Progenitor cell of endocrine pancreas (in vitro differentiated cells): ENCODE data around the gene SPATS2. TPM values are rescaled to one million over a fixed set of nuclear protein-coding genes. Genes with fewer than 3 reads are reported as not detected.

ENCODE experiments used
- DNase-seq: peaks from one replicate; pipeline ENCODE4 v3.0.0; 2021; ENCODE audit warnings: low spot score; ENCODE audit not compliant: unreplicated experiment
- H3K27ac Mint-ChIP-seq: 2 replicates; pipeline ENCODE4 v1.8.0; 2021; ENCODE audit warnings: mild to moderate bottlenecking, moderate library complexity, mixed read lengths
- H3K27me3 Mint-ChIP-seq: 2 replicates; pipeline ENCODE4 v1.8.0; 2021; ENCODE audit warnings: mixed read lengths
- H3K36me3 Mint-ChIP-seq: 2 replicates; pipeline ENCODE4 v1.8.0; 2022; ENCODE audit warnings: mixed read lengths; ENCODE audit not compliant: insufficient read depth
- H3K4me1 Mint-ChIP-seq: 2 replicates; pipeline ENCODE4 v1.8.0; 2021; ENCODE audit warnings: low read depth, mixed read lengths
- H3K4me3 Mint-ChIP-seq: 2 replicates; pipeline ENCODE4 v1.8.0; 2021; ENCODE audit warnings: low read depth, mild to moderate bottlenecking, moderate library complexity, mixed read lengths
- H3K9me3 Mint-ChIP-seq: 2 replicates; pipeline ENCODE4 v1.8.0; 2021; ENCODE audit warnings: low read depth, mixed read lengths
- CTCF ChIP-seq: fragments of 200-600 bp; sonication (generic); IDR thresholded peaks from one replicate; pipeline ENCODE4 v1.5.0; 2021; ENCODE audit warnings: antibody characterized with exemption, mild to moderate bottlenecking; ENCODE audit not compliant: unreplicated experiment
- total RNA-seq: library from RNA; stranded (reverse); gene quantifications from 2 replicates; pipeline ENCODE4 v1.2.1, GENCODE V29; 2021

The SPATS2 gene
- total RNA-seq, 1 donor from 2014 or later, result 84.4 TPM

- Mint-ChIP-seq H3K9me3 (no peaks in the 10 kb centered on the region), H3K4me3 (no peak overlapping the region), H3K27me3 (peaks cover 48% of the 10 kb centered on the region), H3K27ac (no peak overlapping the region), H3K36me3 (peaks cover 3% of the 10 kb centered on the region), H3K4me1 (peaks cover 10% of the 10 kb centered on the region)
- TF ChIP-seq CTCF, result no peak
- DNase-seq, result no peak
These were observed 33.0 kb upstream of the SPATS2 start for GRCh38 chr12:49334226-49334625.

DNA sequence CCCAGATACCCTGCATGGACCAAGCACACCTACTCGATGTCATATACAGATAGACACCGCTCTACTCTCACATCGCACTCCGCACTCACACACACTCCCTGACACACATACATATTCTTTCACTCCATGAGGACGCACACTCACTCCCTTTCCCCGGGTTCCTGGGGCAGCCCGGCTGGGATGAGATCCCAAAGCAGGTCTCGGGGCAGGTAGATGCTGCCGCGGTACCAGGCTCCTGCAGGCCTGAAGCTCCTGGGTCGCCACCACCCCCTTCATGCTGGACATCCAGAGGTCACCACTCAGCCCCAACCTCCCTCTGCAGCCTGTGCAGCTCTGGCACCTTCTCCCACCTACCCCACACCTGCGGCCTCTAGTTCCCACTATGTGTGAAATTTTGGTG is 32.6 kb upstream of the SPATS2 start:
- Mint-ChIP-seq H3K9me3 (no peaks in the 10 kb centered on the region), H3K4me3 (no peak overlapping the region), H3K4me1 (peaks cover 10% of the 10 kb centered on the region), H3K27me3 (peaks cover 52% of the 10 kb centered on the region), H3K27ac (no peak overlapping the region), H3K36me3 (peaks cover 3% of the 10 kb centered on the region)
- no peak for TF ChIP-seq CTCF
- no peak for DNase-seq

DNA sequence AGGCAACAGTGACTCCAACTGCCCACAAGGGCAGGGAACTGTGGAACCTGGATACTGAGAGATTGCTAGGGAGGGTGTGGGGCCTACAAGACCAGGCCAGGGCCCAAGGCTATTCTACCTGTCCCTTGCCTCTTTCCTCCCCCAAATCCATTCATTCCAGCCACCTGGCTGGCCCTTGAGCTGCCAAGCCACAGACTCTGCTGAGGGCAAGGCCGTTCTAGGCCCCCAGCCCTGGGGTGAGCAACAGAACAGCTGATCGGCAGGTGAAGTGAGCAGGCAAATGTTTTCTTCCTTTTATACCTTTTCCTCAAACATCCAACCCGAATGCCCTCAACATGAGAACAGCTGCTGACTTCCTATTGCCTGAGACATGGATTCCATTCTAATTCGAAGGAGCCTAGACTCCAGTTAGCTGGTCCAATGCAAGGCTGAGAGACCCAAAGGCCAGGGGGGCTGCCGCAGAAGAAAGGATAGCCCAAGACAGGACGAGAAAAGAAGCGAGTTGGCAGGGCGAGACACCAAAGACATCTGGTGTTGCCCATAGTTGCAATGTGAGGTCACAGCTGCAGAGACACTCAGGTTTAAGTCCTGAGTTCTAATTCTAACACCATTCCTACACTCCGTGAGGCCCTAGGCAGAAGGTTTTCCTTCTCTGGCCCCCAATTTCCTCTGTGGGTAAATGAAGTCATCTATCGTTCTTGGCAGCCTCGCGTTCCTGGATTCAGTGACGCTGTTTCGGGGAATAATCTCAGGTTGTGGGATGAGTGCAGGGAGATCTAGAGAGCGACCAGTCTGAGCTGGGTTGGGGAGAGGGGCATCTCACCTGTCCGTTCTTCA is 31.9 kb upstream of the SPATS2 start:
- DNase-seq, result no peak
- Mint-ChIP-seq H3K27me3 (peaks cover 59% of the 10 kb centered on the region), H3K9me3 (no peaks in the 10 kb centered on the region), H3K27ac (no peak overlapping the region), H3K4me1 (peaks cover 10% of the 10 kb centered on the region), H3K36me3 (peaks cover 3% of the 10 kb centered on the region), H3K4me3 (no peak overlapping the region)
- no peak for TF ChIP-seq CTCF

DNA sequence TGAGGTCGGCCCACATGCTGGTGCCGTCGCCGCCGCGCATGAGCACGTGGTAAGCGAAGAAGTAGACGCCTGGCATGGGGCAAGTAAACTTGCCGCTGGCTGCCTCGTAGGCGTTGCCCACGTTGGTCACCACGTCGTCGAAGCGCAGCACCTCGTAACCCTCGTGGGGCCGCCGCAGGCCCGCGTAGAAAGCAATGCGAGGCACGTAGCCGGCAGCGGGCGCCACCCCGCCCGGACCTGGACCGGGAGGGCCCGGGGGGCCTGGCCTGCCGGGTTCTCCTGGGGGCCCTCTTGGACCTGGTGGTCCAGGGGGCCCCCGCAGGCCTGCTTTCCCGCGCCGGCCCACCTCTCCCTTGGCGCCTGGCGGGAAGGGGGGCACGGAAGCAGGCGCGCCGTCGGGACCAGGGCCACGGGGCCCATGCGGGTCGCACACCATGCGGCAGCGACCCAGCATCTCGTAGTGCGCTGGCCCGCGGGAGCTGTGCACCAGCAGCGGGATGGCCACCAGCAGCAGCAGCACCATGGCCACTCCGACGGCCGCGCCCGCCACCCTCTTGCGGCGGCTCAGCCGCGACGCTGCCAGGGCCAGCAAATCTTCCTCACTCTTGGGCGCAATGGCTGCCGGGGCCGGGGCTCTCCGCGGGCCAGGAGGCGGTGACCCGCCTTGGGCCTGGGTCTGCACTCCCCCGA is 31.2 kb upstream of the SPATS2 start:
- no peak for TF ChIP-seq CTCF
- Mint-ChIP-seq H3K27me3 (peaks cover 66% of the 10 kb centered on the region), H3K4me1 (peaks cover 12% of the 10 kb centered on the region), H3K36me3 (peaks cover 3% of the 10 kb centered on the region), H3K27ac (no peak overlapping the region), H3K4me3 (no peak overlapping the region), H3K9me3 (no peaks in the 10 kb centered on the region)
- no peak for DNase-seq

GRCh38 chr12:49336645-49337584 is 30.3 kb upstream of the SPATS2 start, which contains the start of gene C1QL4:
C1QL4 (minus strand) TSS chr12:49337188; CDS start chr12:49336477, 711 bp downstream.
- peak; percentile 99 for TF ChIP-seq CTCF
- peaks cover 10% of the 10 kb centered on the region for H3K4me1 Mint-ChIP-seq
- peaks cover 1% of the 10 kb centered on the region for H3K36me3 Mint-ChIP-seq
- peak within 1 kb of the TSS; percentile 59 for H3K4me3 Mint-ChIP-seq
- peaks cover 72% of the 10 kb centered on the region for H3K27me3 Mint-ChIP-seq
- H3K27ac Mint-ChIP-seq, result no peak within 1 kb of the TSS
- H3K9me3 Mint-ChIP-seq, result no peaks in the 10 kb centered on the region
- DNase-seq, result peak; percentile 95
